GM12878 (cell line): ENCODE data around the gene MFSD6.

Experiments used
- E2F4 ChIP-seq: IDR thresholded peaks from 2 replicates; pipeline ENCODE4 v1.6.1; 2012; ENCODE audit warnings: low read depth, low read length, improper control_type of control experiment
- EZH2 ChIP-seq: IDR thresholded peaks from 2 replicates; pipeline ENCODE4 v1.6.1; 2012; ENCODE audit warnings: low read depth, mild to moderate bottlenecking, control low read depth, inconsistent platforms, low read length, borderline replicate concordance; ENCODE audit not compliant: control insufficient read depth
- PML ChIP-seq: IDR thresholded peaks from 2 replicates; pipeline ENCODE4 v1.6.1; 2012; ENCODE audit warnings: low read length, inconsistent platforms
- RELA ChIP-seq: fragments of 450-650 bp; IDR thresholded peaks from 2 replicates; pipeline ENCODE4 v1.8.0; 2014; ENCODE audit warnings: borderline replicate concordance; ENCODE audit not compliant: partially characterized antibody
- RFX5 ChIP-seq: IDR thresholded peaks from 2 replicates; pipeline ENCODE4 v1.6.1; 2011; ENCODE audit warnings: low read depth, low read length, improper control_type of control experiment
- SMC3 ChIP-seq: IDR thresholded peaks from 2 replicates; pipeline ENCODE4 v1.6.1; 2011; ENCODE audit warnings: low read length, improper control_type of control experiment, borderline replicate concordance
- SRF ChIP-seq, 2 experiments: IDR thresholded peaks; 2 replicates each; pipeline ENCODE4 v1.6.1; 2011; ENCODE audit warnings: low read depth in 2 of 2, low read length in 2 of 2, mild to moderate bottlenecking in 1 of 2, moderate library complexity in 1 of 2
- SUZ12 ChIP-seq: fragments of 200-600 bp; sonication (generic); IDR thresholded peaks from one replicate; pipeline ENCODE4 v1.6.1; 2018; ENCODE audit warnings: antibody characterized with exemption, mild to moderate bottlenecking; ENCODE audit not compliant: unreplicated experiment
- TBL1XR1 ChIP-seq: IDR thresholded peaks from 2 replicates; pipeline ENCODE4 v1.6.1; 2012; ENCODE audit warnings: low read depth, low read length, improper control_type of control experiment
- ZSCAN29 ChIP-seq: fragments of 450-650 bp; IDR thresholded peaks from 2 replicates; pipeline ENCODE4 v1.6.1; 2017; ENCODE audit warnings: mild to moderate bottlenecking, moderate library complexity
- TF ChIP-seq, protein P1 (sequence below), 3 experiments: IDR thresholded peaks in 2 of 3; conservative IDR thresholded peaks in 1 of 3; 2 replicates each; pipeline ENCODE4 v1.5.1; 2011; ENCODE audit warnings: low read depth in 3 of 3, low read length in 3 of 3, mild to moderate bottlenecking in 3 of 3, control low read depth in 2 of 3, moderate library complexity in 2 of 3, inconsistent platforms in 1 of 3, mixed read lengths in 1 of 3; ENCODE audit not compliant: control insufficient read depth in 2 of 3, insufficient read depth in 1 of 3; ENCODE audit errors: extremely low read depth in 1 of 3
- TF ChIP-seq, protein P2 (sequence below): fragments of 450-650 bp; IDR thresholded peaks from 2 replicates; pipeline ENCODE4 v1.6.1; 2016; ENCODE audit warnings: mild to moderate bottlenecking

DNA sequence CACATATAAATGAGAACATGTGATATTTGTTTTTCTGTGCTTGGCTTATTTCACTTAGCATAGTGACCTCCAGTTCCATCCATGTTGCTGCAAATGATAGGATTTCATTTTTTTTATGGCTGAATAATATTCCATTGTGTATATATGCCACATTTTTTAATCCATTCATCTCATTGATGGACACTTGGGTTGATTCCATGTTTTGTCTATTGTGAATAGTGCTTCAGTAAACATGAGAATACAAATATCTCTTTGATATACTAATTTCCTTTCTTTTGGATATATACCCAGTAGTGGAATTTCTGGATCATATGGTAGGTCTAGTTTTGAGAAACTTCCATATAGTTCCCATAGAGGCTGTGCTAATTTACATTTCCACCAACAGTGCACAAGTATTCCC is 130.0 kb downstream of the MFSD6 start:
- TF ChIP-seq SRF (IDR thresholded peaks at IDR 0.05; ENCODE audit: low read depth in 2 of 2, low read length in 2 of 2) (no peak), SMC3 (no peak), ZSCAN29 (no peak), TBL1XR1 (no peak), PML (no peak), EZH2 (no peak), E2F4 (no peak), RELA (no peak), SUZ12 (no peak), RFX5 (no peak)
- TF ChIP-seq, protein P1, sequence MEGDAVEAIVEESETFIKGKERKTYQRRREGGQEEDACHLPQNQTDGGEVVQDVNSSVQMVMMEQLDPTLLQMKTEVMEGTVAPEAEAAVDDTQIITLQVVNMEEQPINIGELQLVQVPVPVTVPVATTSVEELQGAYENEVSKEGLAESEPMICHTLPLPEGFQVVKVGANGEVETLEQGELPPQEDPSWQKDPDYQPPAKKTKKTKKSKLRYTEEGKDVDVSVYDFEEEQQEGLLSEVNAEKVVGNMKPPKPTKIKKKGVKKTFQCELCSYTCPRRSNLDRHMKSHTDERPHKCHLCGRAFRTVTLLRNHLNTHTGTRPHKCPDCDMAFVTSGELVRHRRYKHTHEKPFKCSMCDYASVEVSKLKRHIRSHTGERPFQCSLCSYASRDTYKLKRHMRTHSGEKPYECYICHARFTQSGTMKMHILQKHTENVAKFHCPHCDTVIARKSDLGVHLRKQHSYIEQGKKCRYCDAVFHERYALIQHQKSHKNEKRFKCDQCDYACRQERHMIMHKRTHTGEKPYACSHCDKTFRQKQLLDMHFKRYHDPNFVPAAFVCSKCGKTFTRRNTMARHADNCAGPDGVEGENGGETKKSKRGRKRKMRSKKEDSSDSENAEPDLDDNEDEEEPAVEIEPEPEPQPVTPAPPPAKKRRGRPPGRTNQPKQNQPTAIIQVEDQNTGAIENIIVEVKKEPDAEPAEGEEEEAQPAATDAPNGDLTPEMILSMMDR (IDR thresholded peaks at IDR 0.05 in 2 of 3, conservative IDR thresholded peaks at IDR 0.05 in 1 of 3; ENCODE audit: control insufficient read depth in 2 of 3, extremely low read depth in 1 of 3, insufficient read depth in 1 of 3, low read depth in 3 of 3, low read length in 3 of 3), result no peak
- TF ChIP-seq, protein P2, sequence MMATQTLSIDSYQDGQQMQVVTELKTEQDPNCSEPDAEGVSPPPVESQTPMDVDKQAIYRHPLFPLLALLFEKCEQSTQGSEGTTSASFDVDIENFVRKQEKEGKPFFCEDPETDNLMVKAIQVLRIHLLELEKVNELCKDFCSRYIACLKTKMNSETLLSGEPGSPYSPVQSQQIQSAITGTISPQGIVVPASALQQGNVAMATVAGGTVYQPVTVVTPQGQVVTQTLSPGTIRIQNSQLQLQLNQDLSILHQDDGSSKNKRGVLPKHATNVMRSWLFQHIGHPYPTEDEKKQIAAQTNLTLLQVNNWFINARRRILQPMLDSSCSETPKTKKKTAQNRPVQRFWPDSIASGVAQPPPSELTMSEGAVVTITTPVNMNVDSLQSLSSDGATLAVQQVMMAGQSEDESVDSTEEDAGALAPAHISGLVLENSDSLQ, result no peak
